KG1 (cell line): ENCODE data around the gene AKT1S1.
"Not testable (repeated sequence)": the region's sequence is repeated elsewhere in the genome, so short reads cannot be mapped to it uniquely, and the experiment has no call there.

Source experiments
- DNase-seq: peaks from one replicate; lab custom pipeline; 2025; lab: John Stamatoyannopoulos, UW

The AKT1S1 gene

GRCh38 chr19:49836176-49837008 lies 40.8 kb downstream of the AKT1S1 start:
- DNase-seq, result no peak

DNA sequence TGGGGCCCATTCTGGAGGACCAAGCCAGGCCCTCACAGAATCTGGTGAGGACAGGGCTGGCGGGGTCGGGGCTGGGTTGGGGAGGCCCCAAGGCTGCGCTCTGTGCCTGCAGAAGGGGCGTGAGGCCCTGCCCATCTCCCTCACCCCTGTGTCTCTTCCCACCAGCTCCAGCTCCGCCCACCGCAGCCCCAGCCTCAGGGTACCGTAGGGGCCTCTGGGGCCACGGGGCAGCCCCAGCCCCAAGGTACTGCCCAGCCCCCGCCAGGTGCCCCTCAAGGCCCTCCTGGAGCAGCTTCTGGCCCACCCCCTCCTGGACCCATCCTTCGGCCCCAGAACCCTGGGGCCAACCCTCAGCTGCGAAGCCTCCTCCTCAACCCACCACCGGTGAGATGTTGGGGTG lies 41.6 kb downstream of the AKT1S1 start:
- DNase-seq, result no peak

GRCh38 chr19:49833599-49833998 lies 43.6 kb downstream of the AKT1S1 start:
- DNase-seq, result no peak

GRCh38 chr19:49832556-49832955 lies 44.6 kb downstream of the AKT1S1 start:
- no peak for DNase-seq

- DNase-seq, result no peak
Observed at GRCh38 chr19:49831592-49831991, 45.6 kb downstream of the AKT1S1 start.

DNA sequence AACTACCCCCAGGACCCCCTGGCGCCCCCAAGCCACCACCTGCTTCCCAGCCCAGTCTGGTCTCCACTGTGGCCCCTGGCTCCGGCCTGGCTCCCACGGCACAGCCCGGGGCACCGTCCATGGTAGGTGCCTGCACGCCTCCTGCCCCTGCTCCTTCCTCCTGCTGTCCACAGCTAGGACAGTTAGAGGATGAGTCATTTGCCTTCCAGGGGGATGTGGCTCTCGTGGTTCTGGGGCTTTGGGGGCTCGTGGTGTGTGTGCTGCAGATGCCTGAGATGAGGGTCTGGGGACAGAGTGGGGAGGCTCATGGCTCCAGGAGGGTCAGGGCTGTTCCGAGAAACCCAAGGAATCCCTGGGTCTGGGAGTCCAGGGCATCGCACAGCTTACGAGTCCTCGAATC lies 46.4 kb downstream of the AKT1S1 start:
- DNase-seq, result no peak

DNA sequence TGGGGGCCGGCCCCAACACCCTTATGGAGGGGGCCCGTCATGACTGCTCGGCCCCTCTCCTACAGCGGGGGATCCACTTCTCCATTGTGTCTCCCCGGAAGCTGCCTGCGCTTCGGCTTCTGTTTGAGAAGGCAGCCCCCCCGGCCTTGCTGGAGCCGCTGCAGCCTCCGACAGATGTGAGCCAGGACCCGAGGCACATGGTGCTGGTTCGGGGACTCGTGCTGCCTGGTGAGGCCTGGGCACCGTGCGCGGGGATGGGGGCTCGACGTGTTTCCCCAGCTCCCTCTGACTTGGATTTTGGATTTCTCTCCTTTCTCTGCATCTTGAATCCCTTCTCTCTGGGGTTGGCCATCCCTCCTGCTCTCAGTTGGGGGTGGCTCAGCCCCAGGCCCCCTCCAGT lies 47.4 kb downstream of the AKT1S1 start:
- DNase-seq, result no peak

DNA sequence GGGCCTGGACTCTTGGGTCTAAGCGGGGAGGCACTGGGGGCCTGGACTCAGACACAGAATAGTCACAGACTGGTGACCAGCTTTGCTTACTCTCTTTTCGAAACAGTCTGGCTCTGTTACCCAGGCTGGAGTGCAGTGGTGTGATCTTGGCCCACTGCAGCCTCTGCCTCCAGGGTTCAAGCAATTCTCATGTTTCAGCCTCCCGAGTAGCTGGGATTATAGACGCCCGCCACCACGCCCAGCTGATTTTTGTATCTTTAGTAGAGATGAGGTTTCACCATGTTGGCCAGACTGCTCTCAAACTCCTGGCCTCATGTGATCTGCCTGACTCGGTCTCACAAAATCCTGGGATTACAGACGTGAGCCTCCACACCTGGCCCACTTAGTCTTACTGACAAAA lies 48.0 kb downstream of the AKT1S1 start:
- no peak for DNase-seq

- no peak for DNase-seq
Observed at GRCh38 chr19:49827034-49827433, 50.1 kb downstream of the AKT1S1 start.

DNA sequence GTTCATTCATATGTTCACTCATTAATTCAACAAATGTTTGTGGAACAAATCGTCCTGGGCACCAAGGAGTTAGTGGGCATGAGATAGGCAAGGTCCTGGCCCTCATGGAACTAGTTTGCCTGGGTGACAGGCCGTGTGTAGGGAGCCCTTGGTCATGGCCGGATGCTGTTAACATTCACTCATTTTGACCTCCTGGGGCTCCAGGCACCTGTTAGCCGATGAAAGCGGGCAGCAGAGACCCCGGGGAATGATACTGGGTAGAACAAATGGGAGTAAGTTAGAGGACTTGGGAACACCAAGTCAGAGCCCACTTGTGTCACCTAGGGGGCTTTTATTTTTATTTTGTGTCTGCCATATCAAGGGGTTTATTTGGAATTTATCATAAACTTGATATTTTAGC lies 52.5 kb downstream of the AKT1S1 start:
- no peak for DNase-seq

DNA sequence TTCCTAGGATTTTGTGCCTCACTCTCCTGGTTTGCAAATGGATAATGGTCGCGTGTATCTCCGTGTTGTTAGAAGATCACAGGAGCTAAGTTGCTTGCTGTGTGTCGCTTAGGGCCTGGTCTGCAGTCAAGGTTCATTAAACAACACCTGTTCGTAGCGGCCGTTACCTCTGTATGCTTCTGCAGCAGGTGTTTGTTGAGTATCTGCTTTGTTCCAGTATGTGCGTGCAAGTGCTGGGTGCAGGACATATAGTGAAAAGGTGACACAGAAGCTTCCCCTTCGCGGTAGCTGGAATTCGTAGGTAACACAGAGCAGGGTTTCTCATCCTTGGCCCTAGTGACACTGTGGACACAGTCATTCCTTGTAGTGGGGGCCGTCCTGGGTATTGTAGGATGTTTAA lies 53.7 kb downstream of the AKT1S1 start:
- no peak for DNase-seq

GRCh38 chr19:49820125-49820524 lies 57.0 kb downstream of the AKT1S1 start:
- no peak for DNase-seq

DNA sequence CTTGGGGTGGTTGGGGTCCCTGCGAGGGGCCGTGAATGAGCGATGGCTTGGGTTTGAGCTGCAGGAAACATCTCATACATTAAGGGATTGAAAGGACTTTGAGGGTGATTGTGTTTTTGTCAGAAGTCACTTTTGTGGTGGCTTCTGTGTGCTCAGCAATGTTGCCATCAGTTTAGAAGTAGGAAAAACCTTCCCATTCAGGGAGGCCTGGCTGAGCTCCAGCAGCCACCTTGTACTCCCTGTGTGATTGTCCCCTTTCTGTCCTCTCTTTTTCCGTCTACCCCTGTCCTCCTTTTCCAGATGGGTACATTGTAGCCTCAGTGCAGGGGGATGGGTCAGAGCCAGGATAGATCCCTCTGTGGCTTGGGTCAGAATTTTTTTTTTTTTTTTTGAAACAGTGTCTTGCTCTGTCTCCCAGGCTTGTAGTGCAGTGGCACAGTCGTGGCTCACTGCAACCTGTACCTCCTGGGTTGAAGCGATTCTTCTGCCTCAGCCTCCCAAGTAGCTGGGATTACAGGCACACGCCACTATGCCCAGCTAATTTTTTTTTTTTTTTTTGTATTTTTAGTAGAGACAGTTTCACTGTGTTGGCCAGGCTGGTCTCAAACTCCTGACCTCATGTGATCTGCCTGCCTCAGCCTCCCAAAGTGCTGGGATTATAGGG lies 57.6 kb downstream of the AKT1S1 start:
- DNase-seq, result not testable (repeated sequence)
